Stimulated activated CD8-positive, alpha-beta memory T cell treated with anti-CD3 and anti-CD28 coated beads, Interleukin-12 subunit alpha, Interleukin-12 subunit beta, amount 100 ng/mL, for 4 hours (primary cell): ENCODE measurements around the gene TPP1.

Experiments
- DNase-seq: peaks from one replicate; pipeline ENCODE4 v3.0.0-alpha.2; 2020; ENCODE audit warnings: low read depth

The TPP1 gene

DNA sequence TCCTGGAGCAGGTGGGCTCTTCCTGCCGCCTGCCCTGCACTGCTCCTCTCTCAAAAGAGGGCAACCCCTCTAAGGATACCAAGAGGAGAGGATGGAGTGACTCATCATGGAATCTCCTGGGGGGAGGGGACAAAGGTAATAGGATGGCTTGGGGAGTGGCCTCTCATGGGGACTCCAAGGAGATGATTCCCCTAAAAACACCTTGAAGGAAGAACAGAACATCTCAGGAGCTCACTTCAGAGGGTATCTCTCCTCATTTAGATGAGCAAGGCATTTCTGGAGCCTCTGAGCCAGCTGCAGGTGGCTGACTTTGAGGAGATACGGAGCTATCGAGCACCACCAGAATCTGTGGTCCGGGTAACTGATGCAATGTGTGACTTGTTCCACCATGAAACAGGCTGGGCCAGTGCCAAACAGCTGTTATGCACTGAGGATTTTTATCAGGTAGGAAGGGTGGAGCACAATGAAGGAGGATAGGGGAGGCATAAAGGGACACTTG is 56.1 kb downstream of the TPP1 start:
- DNase-seq: no peak
